ENCODE results near the gene CDK6. TPM values are rescaled to one million over a fixed set of nuclear protein-coding genes. Genes with fewer than 3 reads are reported as not detected.

CDK6 gene
- total and polyA plus RNA-seq, 10 of the 15 experiments (the other 5 are each of a cell fraction or from before 2014, with no cell fraction given), result 8.0 to 118 (median 45.8) TPM

DNA sequence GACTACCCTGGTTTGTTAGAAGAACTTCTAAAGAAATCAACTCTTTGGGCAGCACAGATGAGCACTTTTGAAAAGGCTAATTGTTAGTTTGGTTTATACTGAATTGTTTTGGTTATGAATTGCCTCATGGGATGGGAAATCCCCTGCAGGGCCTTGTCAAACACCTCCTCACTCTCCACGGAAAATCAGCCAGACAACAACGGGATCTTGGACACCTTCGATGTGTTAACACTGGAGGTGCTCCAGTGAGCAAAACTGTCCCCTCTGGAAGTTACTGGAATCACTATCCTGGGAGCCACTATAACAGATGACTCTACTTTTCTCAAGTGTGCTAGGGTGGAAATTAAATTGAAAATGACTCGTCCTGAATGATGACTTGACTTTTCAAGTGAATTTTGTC is 38.7 kb downstream of the CDK6 start (continued):
- TF ChIP-seq EP300 (IDR thresholded peaks at IDR 0.05; ENCODE audit: borderline replicate concordance in 1 of 2, control insufficient read depth in 1 of 2, low read depth in 2 of 2, low read length in 2 of 2) (no peak), BHLHE40 (IDR thresholded peaks at IDR 0.05; ENCODE audit: borderline replicate concordance in 1 of 2, low read depth in 2 of 2, low read length in 1 of 2) (no peak), MTA2 (IDR thresholded peaks at IDR 0.05; ENCODE audit: low read depth) (peak; percentile 62), GABPA (IDR thresholded peaks at IDR 0.05; ENCODE audit: low read depth) (no peak), PAX8 (IDR thresholded peaks at IDR 0.05) (no peak), RFX5 (IDR thresholded peaks at IDR 0.05; ENCODE audit: low read depth, low read length) (no peak), EED (IDR thresholded peaks at IDR 0.05; ENCODE audit: low read depth) (peak; percentile 45; the same call in 1 of the 2 replicates), STAT3 (IDR thresholded peaks at IDR 0.05; ENCODE audit: low read depth, low read length) (no peak), CEBPB (IDR thresholded peaks at IDR 0.05; ENCODE audit: borderline replicate concordance in 1 of 2, low read depth in 2 of 2, low read length in 2 of 2) (no peak), RCOR1 (conservative IDR thresholded peaks at IDR 0.05; ENCODE audit: low read depth, low read length) (no peak), NR2F1 (conservative IDR thresholded peaks at IDR 0.05) (no peak), IKZF1 (conservative IDR thresholded peaks at IDR 0.05) (peak; percentile 61; the same call in 1 of the 2 replicates), ZZZ3 (IDR thresholded peaks at IDR 0.05; ENCODE audit: control insufficient read depth, insufficient read length, low read depth) (no peak), CHD1 (IDR thresholded peaks at IDR 0.05; ENCODE audit: low read depth, low read length) (no peak), RAD21 (IDR thresholded peaks at IDR 0.05; ENCODE audit: insufficient read depth, low read depth, low read length) (no peak), IKZF2 (IDR thresholded peaks at IDR 0.05) (peak; percentile 66 to 69), MEF2A (IDR thresholded peaks at IDR 0.05; ENCODE audit: insufficient read depth, low read depth, low read length) (no peak), TCF7 (IDR thresholded peaks at IDR 0.05; ENCODE audit: borderline replicate concordance) (no peak), JUNB (IDR thresholded peaks at IDR 0.05) (peak; percentile 71; the same call in 1 of the 2 replicates), KLF5 (IDR thresholded peaks at IDR 0.05; ENCODE audit: partially characterized antibody) (no peak), WRNIP1 (IDR thresholded peaks at IDR 0.05; ENCODE audit: borderline replicate concordance, low read depth, low read length) (no peak), ESRRA (IDR thresholded peaks at IDR 0.05; ENCODE audit: low read length) (no peak), FOXM1 (IDR thresholded peaks at IDR 0.05; ENCODE audit: low read depth, low read length) (no peak)
- TF ChIP-seq, protein P1, sequence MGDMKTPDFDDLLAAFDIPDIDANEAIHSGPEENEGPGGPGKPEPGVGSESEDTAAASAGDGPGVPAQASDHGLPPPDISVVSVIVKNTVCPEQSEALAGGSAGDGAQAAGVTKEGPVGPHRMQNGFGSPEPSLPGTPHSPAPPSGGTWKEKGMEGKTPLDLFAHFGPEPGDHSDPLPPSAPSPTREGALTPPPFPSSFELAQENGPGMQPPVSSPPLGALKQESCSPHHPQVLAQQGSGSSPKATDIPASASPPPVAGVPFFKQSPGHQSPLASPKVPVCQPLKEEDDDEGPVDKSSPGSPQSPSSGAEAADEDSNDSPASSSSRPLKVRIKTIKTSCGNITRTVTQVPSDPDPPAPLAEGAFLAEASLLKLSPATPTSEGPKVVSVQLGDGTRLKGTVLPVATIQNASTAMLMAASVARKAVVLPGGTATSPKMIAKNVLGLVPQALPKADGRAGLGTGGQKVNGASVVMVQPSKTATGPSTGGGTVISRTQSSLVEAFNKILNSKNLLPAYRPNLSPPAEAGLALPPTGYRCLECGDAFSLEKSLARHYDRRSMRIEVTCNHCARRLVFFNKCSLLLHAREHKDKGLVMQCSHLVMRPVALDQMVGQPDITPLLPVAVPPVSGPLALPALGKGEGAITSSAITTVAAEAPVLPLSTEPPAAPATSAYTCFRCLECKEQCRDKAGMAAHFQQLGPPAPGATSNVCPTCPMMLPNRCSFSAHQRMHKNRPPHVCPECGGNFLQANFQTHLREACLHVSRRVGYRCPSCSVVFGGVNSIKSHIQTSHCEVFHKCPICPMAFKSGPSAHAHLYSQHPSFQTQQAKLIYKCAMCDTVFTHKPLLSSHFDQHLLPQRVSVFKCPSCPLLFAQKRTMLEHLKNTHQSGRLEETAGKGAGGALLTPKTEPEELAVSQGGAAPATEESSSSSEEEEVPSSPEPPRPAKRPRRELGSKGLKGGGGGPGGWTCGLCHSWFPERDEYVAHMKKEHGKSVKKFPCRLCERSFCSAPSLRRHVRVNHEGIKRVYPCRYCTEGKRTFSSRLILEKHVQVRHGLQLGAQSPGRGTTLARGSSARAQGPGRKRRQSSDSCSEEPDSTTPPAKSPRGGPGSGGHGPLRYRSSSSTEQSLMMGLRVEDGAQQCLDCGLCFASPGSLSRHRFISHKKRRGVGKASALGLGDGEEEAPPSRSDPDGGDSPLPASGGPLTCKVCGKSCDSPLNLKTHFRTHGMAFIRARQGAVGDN (IDR thresholded peaks at IDR 0.05), result peak; percentile 35; the same call in 1 of the 2 replicates
- TF ChIP-seq, protein P2, sequence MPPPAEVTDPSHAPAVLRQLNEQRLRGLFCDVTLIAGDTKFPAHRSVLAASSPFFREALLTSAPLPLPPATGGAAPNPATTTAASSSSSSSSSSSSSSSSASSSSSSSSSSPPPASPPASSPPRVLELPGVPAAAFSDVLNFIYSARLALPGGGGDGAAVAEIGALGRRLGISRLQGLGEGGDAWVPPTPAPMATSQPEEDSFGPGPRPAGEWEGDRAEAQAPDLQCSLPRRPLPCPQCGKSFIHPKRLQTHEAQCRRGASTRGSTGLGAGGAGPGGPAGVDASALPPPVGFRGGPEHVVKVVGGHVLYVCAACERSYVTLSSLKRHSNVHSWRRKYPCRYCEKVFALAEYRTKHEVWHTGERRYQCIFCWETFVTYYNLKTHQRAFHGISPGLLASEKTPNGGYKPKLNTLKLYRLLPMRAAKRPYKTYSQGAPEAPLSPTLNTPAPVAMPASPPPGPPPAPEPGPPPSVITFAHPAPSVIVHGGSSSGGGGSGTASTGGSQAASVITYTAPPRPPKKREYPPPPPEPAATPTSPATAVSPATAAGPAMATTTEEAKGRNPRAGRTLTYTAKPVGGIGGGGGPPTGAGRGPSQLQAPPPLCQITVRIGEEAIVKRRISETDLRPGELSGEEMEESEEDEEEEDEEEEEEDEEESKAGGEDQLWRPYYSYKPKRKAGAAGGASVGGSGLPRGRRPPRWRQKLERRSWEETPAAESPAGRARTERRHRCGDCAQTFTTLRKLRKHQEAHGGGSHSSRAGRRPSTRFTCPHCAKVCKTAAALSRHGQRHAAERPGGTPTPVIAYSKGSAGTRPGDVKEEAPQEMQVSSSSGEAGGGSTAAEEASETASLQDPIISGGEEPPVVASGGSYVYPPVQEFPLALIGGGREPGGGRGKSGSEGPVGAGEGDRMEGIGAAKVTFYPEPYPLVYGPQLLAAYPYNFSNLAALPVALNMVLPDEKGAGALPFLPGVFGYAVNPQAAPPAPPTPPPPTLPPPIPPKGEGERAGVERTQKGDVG (CRISPR knock-in tag; IDR thresholded peaks at IDR 0.05), result no peak

All from GM12878 (cell line).